Endothelial cell of umbilical vein (primary cell): ENCODE measurements around the gene ATP6V0C. TPM values are rescaled to one million over a fixed set of nuclear protein-coding genes. Genes with fewer than 3 reads are reported as not detected.

Experiments used
- BruUV-seq: library from RNA; stranded (reverse); fragments of 400-500 nt; replicated peaks from 2 replicates; lab custom pipeline; 2021; lab: Mats Ljungman, UMichigan
- CTCF ChIA-PET: fragments of 300-600, 350-600 bp; sonication (Branson Sonifier 250); formaldehyde crosslinking; loops from one replicate; lab custom pipeline; 2021; ENCODE audit warnings: antibody characterized with exemption, inconsistent platforms; lab: Charles Lee
- POLR2A ChIA-PET: fragments of 300-600, 350-600 bp; sonication (Branson Sonifier 250); formaldehyde crosslinking; loops from one replicate; lab custom pipeline; 2021; ENCODE audit warnings: antibody characterized with exemption, inconsistent platforms; lab: Charles Lee
- DNase-seq: peaks from one replicate; pipeline ENCODE4 v3.0.0-alpha.2; 2011; ENCODE audit warnings: low read depth, low spot score
- FAIRE-seq: peaks from 2 replicates; lab custom pipeline; 2011; peaks lifted over from hg19 to GRCh38; lab: Jason Lieb, UNC
- H2AFZ ChIP-seq: 2 replicates; pipeline ENCODE4 v1.6.0; 2012; ENCODE audit warnings: low read depth, low read length, control low read depth, inconsistent platforms
- H3K27ac ChIP-seq: 2 replicates; pipeline ENCODE4 v1.5.1; 2011; ENCODE audit warnings: low read depth, mild to moderate bottlenecking, control low read depth, low read length, moderate library complexity; ENCODE audit not compliant: insufficient read depth
- H3K27me3 ChIP-seq, 2 experiments: 2 replicates each; pipeline versions ENCODE4 v1.6.0 to v1.6.1; 2011; ENCODE audit warnings: low read length in 2 of 2, mixed read lengths in 1 of 2; ENCODE audit not compliant: control insufficient read depth in 2 of 2, insufficient read depth in 2 of 2
- H3K36me3 ChIP-seq, 2 experiments: 2 replicates in 1 of 2; 3 replicates in 1 of 2; pipeline ENCODE4 v1.5.1; 2011; ENCODE audit warnings: low read length in 2 of 2, mild to moderate bottlenecking in 1 of 2, moderate library complexity in 1 of 2; ENCODE audit not compliant: control insufficient read depth in 2 of 2, insufficient read depth in 2 of 2; ENCODE audit errors: extremely low read depth in 1 of 2
- H3K4me1 ChIP-seq: 3 replicates; pipeline ENCODE4 v1.5.1; 2011; ENCODE audit warnings: mild to moderate bottlenecking, low read length; ENCODE audit not compliant: control insufficient read depth, insufficient read depth; ENCODE audit errors: extremely low read depth
- H3K4me2 ChIP-seq: 2 replicates; pipeline ENCODE4 v1.6.1; 2011; ENCODE audit warnings: low read length, control low read depth, mixed read lengths; ENCODE audit not compliant: insufficient read depth
- H3K4me3 ChIP-seq, 3 experiments: fragments of 200-600 bp in 1 of 3; sonication (generic), shearing (Covaris generic) in 1 of 3; replicated peaks in 1 of 3; 2 replicates each; pipeline ENCODE4 v1.5.1; 2011 to 2016; ENCODE audit warnings: control low read depth in 3 of 3, low read length in 3 of 3, mild to moderate bottlenecking in 2 of 3, inconsistent platforms in 1 of 3, low read depth in 1 of 3, moderate library complexity in 1 of 3; ENCODE audit not compliant: insufficient read depth in 1 of 3
- H3K79me2 ChIP-seq: 2 replicates; pipeline ENCODE4 v1.6.0; 2012; ENCODE audit warnings: low read length, inconsistent platforms; ENCODE audit not compliant: control insufficient read depth, insufficient read depth
- H3K9ac ChIP-seq: replicated peaks from 2 replicates; pipeline ENCODE3; 2011; ENCODE audit warnings: low read length, control low read depth; ENCODE audit not compliant: insufficient read depth; ENCODE audit errors: extremely low read depth
- H3K9me1 ChIP-seq: replicated peaks from 3 replicates; pipeline ENCODE4 v1.6.0; 2011; ENCODE audit warnings: mild to moderate bottlenecking, low read length; ENCODE audit not compliant: control insufficient read depth, insufficient read depth; ENCODE audit errors: extremely low read depth
- H3K9me3 ChIP-seq: replicated peaks from 2 replicates; pipeline ENCODE4 v1.5.1; 2012; ENCODE audit warnings: low read length, inconsistent platforms; ENCODE audit not compliant: control insufficient read depth, insufficient read depth
- H4K20me1 ChIP-seq: replicated peaks from 2 replicates; pipeline ENCODE3; 2011; ENCODE audit warnings: mild to moderate bottlenecking, low read length; ENCODE audit not compliant: control insufficient read depth, insufficient read depth; ENCODE audit errors: extremely low read depth
- EZH2 ChIP-seq: IDR thresholded peaks from 2 replicates; pipeline ENCODE4 v1.6.1; 2012; ENCODE audit warnings: borderline replicate concordance, low read depth, mild to moderate bottlenecking, moderate library complexity, low read length, inconsistent platforms; ENCODE audit not compliant: severe bottlenecking
- FOS ChIP-seq: IDR thresholded peaks from 2 replicates; pipeline ENCODE4 v1.6.1; 2011; ENCODE audit warnings: mild to moderate bottlenecking, low read length, moderate library complexity, borderline replicate concordance; ENCODE audit not compliant: insufficient read depth
- GATA2 ChIP-seq: IDR thresholded peaks from 2 replicates; pipeline ENCODE4 v1.7.0; 2011; ENCODE audit warnings: low read depth, mild to moderate bottlenecking, moderate library complexity, mixed read lengths, low read length; ENCODE audit not compliant: insufficient read length, insufficient read depth
- JUN ChIP-seq: IDR thresholded peaks from 2 replicates; pipeline ENCODE4 v1.6.1; 2011; ENCODE audit warnings: borderline replicate concordance, low read depth; ENCODE audit not compliant: insufficient read length, insufficient read depth
- MYC ChIP-seq: IDR thresholded peaks from one replicate; pipeline ENCODE4 v1.6.1; 2011; ENCODE audit warnings: mild to moderate bottlenecking, low read depth, low read length
- POLR2A ChIP-seq: IDR thresholded peaks from 2 replicates; pipeline ENCODE4 v1.6.1; 2012; ENCODE audit warnings: low read depth, mild to moderate bottlenecking, control low read depth, low read length
- POLR2AphosphoS5 ChIP-seq: IDR thresholded peaks from 2 replicates; pipeline ENCODE4 v1.6.1; 2012; ENCODE audit warnings: low read depth, mild to moderate bottlenecking, control low read depth, low read length, moderate library complexity; ENCODE audit not compliant: insufficient read depth
- dilution Hi-C: fragments of 300-500 bp; cut with MboI; formaldehyde crosslinking; loops from one replicate; pipeline ENCODE4 v1.15.0; 2019; ENCODE audit warnings: low sequenced_read_pairs; ENCODE audit not compliant: extremely low pct_ligation_motif_present
- intact Hi-C: fragments of 100-400 bp; cut with micrococcal nuclease; formaldehyde crosslinking; loops from one replicate; pipeline ENCODE4 v1.10.0; 2022
- polyA plus RNA-seq, 4 experiments: library from polyadenylated mRNA; depleted of rRNA in 3 of 4; stranded (reverse) in 3 of 4; unstranded in 1 of 4; fragments of >200 nt; gene quantifications; 2 replicates each; pipeline versions ENCODE4 v1.2.1 to v1.2.3, GENCODE V29; 2011 to 2012; ENCODE audit warnings: missing spikeins in 1 of 4
- total RNA-seq: library from RNA; stranded (reverse); gene quantifications from 2 replicates; pipeline ENCODE4 v1.2.3, GENCODE V29; 2021
- TF ChIP-seq, protein P1 (sequence below), 2 donors: IDR thresholded peaks; 1 replicate in 1 of 2; 2 replicates in 1 of 2; pipeline ENCODE4 v1.5.1; 2011; ENCODE audit warnings: low read length in 2 of 2, mild to moderate bottlenecking in 2 of 2, moderate library complexity in 2 of 2, control low read depth in 1 of 2, inconsistent platforms in 1 of 2, low read depth in 1 of 2; ENCODE audit not compliant: insufficient read depth in 1 of 2; ENCODE audit errors: extremely low read depth in 1 of 2
- TF ChIP-seq, protein P2 (sequence below): IDR thresholded peaks from 2 replicates; pipeline ENCODE4 v1.6.1; 2011; ENCODE audit not compliant: insufficient read depth, insufficient read length

ATP6V0C gene
- total and polyA plus RNA-seq, 2 donors (not counting 3 experiments of a cell fraction or from before 2014, with no cell fraction given), result 146 to 194 TPM

DNA sequence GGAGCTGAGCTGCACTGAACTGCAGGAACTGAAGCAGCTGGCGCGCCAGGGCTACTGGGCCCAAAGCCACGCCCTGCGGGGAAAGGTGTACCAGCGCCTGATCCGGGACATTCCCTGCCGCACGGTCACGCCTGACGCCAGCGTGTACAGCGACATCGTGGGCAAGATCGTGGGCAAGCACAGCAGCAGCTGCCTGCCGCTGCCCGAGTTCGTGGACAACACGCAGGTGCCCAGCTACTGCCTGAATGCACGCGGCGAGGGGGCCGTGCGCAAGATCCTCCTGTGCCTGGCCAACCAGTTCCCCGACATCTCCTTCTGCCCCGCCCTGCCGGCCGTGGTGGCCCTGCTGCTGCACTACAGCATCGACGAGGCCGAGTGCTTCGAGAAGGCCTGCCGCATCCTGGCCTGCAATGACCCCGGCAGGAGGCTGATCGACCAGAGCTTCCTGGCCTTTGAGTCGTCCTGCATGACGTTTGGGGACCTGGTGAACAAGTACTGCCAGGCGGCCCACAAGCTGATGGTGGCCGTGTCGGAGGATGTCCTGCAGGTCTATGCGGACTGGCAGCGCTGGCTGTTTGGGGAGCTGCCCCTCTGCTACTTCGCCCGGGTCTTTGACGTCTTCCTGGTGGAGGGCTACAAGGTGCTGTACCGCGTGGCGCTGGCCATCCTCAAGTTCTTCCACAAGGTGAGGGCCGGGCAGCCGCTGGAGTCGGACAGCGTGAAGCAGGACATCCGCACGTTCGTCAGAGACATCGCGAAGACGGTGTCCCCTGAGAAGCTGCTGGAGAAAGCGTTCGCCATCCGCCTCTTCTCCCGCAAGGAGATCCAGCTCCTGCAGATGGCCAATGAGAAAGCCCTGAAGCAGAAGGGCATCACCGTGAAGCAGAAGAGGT is 17.3 kb upstream of the ATP6V0C start:
- no peak overlapping the region for H2AFZ ChIP-seq
- no TSS peak for BruUV-seq

More for the DNA sequence above, 17.3 kb upstream of the ATP6V0C start:
- Histone ChIP-seq H3K36me3 (peaks cover 0 to 16% of the 10 kb centered on the region in 2 experiments), H3K4me2 (no peak overlapping the region), H3K9me3 (no peaks in the 10 kb centered on the region), H4K20me1 (no peaks in the 10 kb centered on the region), H3K4me3 (no peak overlapping the region), H3K27me3 (no peaks in the 10 kb centered on the region), H3K79me2 (no peaks in the 10 kb centered on the region), H3K9me1 (no peaks in the 10 kb centered on the region), H3K4me1 (no peaks in the 10 kb centered on the region), H3K9ac (no peak overlapping the region), H3K27ac (no peak overlapping the region)
- dilution Hi-C loops, result no loop called here
- CTCF ChIA-PET, result interaction anchor here (0.9 to 1.5 kb wide), 2 partner anchors 18 to 156 kb away, joined by 3 read pairs; partner anchors contain the start of gene ABCA3
- no peak for DNase-seq
- TF ChIP-seq JUN, result no peak
- no peak for TF ChIP-seq POLR2AphosphoS5
- TF ChIP-seq POLR2A, result no peak
- TF ChIP-seq, protein P1, sequence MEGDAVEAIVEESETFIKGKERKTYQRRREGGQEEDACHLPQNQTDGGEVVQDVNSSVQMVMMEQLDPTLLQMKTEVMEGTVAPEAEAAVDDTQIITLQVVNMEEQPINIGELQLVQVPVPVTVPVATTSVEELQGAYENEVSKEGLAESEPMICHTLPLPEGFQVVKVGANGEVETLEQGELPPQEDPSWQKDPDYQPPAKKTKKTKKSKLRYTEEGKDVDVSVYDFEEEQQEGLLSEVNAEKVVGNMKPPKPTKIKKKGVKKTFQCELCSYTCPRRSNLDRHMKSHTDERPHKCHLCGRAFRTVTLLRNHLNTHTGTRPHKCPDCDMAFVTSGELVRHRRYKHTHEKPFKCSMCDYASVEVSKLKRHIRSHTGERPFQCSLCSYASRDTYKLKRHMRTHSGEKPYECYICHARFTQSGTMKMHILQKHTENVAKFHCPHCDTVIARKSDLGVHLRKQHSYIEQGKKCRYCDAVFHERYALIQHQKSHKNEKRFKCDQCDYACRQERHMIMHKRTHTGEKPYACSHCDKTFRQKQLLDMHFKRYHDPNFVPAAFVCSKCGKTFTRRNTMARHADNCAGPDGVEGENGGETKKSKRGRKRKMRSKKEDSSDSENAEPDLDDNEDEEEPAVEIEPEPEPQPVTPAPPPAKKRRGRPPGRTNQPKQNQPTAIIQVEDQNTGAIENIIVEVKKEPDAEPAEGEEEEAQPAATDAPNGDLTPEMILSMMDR (IDR thresholded peaks at IDR 0.05; ENCODE audit: extremely low read depth in 1 of 2, insufficient read depth in 1 of 2, low read depth in 1 of 2, low read length in 2 of 2), result no peak
- no peak for TF ChIP-seq FOS
- TF ChIP-seq EZH2, result no peak
- TF ChIP-seq MYC, result no peak
- no peak for TF ChIP-seq GATA2
- TF ChIP-seq, protein P2, sequence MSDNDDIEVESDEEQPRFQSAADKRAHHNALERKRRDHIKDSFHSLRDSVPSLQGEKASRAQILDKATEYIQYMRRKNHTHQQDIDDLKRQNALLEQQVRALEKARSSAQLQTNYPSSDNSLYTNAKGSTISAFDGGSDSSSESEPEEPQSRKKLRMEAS, result no peak
- no peak for FAIRE-seq
- POLR2A ChIA-PET, result no interaction called here
- intact Hi-C loops, result no loop called here
